Measurements from ENCODE around the gene FAM229B.

Gene FAM229B

DNA sequence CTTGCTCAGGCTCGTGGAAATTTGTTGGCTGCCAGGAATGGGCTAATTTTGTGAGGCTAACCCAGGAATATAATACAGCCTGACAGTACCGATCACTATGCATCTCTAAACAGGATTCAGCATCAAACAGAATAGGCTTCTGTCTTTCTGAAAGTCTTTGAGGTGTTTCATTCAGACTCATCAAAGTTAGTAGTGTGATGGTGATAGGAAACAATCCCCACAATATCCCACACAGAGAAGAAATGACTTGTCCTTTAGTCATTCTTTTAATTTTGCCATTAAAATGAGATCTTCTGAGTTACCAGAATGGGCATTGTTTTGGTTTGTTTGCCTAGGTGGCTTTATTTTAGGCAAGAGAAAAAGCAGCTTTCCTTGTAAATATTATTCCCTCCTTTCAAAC is 54.3 kb downstream of the FAM229B start:
- DNase-seq (ENCODE audit: low spot score), result no peak

DNA sequence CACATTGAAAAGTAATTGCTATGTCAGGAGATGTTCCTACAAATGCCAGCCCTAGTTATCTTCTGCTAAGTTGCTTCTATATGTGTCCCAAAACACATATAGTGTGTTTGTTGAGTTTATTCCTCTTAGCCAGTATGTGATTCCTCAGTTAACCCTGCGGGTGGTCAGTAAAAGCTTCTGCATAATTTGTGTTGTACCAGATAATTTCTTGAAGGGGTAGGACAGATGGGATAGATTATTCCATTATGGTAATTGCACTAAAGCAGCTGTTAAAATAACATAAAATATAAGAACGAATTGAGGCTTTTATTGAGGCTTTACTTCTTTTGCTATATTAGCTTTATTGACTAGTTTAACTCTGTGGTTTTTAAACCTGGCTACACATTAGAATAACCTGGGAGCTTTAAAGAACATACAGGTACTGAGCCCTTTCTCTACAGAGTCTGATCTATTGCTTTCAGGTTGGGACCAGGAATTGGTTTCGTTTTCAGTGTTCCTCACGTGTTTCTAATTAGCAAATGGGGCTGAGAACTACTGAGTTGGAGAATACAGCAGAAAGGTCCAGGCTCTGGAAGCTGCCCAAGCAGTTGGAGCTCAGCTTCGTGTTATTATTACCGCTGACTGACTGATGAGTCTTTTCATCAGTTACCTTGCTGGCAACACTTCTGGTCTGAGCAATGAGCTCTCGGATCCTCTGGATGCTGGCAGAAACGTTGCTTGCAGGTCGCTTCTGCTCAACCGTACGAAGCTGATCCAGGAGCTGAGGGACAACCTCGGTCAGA is 56.9 kb downstream of the FAM229B start:
- DNase-seq (ENCODE audit: low spot score), result peak; percentile 46

DNA sequence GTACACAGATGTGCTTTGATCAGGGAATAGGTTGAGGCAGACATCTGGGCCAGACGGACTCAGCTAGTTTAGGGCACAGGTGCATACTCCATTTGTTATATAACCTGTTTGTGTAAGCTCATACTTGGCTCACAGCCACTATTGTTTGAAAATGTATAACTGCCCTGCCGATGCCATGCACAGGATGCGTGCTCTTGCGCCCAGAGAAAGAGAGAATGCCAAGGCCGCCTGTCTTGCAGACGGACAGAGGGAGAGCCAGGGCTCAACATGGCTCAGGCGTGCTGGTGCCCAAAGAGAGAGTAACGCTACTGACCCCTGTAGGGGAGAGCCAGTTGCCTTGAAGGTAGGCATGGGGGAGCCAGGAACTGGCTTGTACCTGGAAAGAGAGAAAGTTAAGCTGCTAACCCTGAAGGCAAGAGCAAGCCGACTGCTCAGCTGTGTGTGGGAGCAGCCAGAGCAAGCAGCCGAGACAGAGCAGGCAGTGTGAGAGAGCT is 57.7 kb downstream of the FAM229B start:
- no peak for DNase-seq (ENCODE audit: low spot score)

DNA sequence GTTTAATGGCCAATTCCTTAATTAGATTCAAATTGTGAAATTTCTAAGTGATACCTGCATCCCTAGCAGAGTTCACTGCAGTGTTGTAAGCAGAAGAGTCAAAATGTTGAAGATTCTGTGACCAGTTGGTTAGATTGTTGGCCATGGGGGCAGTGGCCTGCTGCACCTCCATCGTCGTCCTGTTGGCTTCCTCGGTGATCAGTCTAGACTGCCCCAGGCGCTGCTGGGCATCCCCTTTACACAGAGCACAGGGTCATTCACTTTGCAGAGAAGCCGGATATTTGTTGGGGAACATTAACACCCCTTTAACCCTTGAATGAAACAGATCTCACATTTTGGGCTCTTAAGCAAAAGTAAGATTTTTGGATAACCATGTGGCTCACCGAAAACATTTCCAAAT is 60.7 kb downstream of the FAM229B start:
- DNase-seq (ENCODE audit: low spot score), result no peak

DNA sequence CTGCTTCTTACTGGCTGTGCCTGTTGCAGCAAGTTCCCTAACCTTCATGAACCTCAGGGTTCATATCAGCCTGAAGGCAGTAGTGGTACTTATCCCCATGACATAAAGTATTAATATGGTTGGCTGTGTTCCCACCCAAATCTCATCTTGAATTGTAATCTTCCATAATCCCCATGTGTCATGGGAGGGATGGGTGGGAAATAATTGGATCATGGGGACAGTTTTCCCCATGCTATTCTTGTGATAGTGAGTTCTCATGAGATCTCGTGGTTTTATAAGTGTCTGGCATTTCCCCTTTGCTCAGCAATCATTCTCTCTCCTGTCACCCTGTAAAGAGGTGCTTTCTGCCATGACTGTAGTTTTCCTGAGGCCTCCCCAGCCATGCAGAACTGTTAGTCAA is 61.8 kb downstream of the FAM229B start:
- DNase-seq (ENCODE audit: low spot score), result no peak

DNA sequence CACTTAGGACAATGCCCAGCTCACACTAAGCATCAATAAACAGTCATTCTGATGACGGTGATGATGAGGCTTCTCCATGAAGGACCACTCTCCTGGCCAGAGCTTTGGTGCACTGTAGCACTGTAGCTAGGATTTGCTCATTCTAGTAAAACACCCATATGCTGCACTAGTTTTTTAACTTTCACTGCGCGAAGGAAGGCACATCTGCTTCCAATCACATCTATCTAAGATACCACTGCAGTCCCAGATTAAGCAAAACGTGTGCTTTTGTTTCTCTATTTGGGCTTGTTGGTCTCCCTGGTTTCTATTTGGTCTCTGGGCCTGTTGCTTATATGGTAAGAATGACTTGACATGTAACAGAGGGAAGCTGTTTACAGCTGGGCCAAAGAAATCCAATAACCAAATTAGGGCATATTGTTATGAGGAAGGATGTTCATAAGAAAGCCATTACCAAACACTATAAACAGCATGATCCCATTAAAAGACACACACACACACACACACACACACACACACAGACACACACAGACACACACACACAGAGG is 62.4 kb downstream of the FAM229B start:
- peak; percentile 54 for DNase-seq (ENCODE audit: low spot score)

DNA sequence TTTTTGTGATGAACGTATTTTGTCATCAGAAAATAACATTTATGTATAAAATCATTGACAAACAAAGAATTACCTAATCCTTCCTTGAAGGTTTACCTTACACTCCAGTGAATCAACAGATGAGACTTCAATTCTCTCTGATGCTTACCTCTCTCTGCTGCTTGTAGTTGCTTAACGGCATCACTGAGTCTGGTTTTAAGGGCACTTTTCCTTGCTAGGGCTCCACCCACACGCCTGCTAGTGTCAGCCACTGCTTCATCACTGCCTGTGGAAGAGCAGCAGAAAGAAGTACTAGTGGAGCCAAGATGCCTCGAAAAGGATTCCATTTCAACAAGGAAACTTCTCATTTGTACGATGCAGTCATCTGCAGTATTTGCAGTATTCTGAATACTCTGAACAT is 63.0 kb downstream of the FAM229B start:
- peak; percentile 49 for DNase-seq (ENCODE audit: low spot score)

Data from SK-N-DZ (cell line).